ENCODE data around the gene ZNF804B.

ZNF804B gene

GRCh38 chr7:88826222-88826621 lies 66.7 kb downstream of the ZNF804B start:
- H3K4me1 ChIP-seq (ENCODE audit: control insufficient read depth, insufficient read depth, low read length) = no peaks in the 10 kb centered on the region
- 97 to 100% methylated on average over 2 to 3 of the region's 3 CpGs for WGBS, 2 experiments
- H3K27ac ChIP-seq (ENCODE audit: insufficient read depth, low read depth, low read length, poor library complexity, severe bottlenecking) = no peak overlapping the region
- H3K9me3 ChIP-seq (ENCODE audit: control insufficient read depth, low read length) = no peaks in the 10 kb centered on the region
- no peaks in the 10 kb centered on the region for H3K27me3 ChIP-seq (ENCODE audit: control insufficient read depth, insufficient read depth, low read length, poor library complexity, severe bottlenecking)
- H3K36me3 ChIP-seq (ENCODE audit: control insufficient read depth, insufficient read depth, low read length) = no peaks in the 10 kb centered on the region
- no peak overlapping the region for H3K4me3 ChIP-seq (ENCODE audit: insufficient read depth, low read depth, low read length)

DNA sequence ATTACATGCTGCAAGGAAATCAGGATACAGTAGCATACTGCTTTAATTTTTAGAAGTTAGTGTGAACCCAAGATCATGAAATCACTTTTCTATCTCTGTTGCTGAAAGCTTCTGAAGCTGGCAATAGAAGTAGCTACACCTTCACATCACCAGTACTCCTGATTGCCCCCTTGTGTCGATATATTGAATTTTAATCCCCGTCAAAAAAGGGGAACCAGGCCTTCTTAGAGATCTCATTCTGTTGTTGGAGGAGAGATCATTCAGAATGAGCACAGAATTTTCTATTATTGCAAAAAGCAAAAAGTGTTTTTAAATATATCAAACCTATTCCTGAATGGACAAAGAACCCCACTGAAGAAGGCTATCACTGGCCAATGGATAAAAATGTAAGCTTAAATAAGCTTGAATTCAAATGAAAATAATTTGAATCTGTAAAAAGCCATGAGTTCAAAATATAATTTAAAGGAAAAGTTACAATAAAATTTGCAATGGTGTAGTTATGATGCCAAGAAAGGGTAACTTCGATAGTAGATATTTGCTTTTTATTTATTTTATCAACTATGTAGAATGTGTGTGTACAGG lies 75.7 kb downstream of the ZNF804B start:
- no peaks in the 10 kb centered on the region for H3K27me3 ChIP-seq (ENCODE audit: control insufficient read depth, insufficient read depth, low read length, poor library complexity, severe bottlenecking)
- H3K4me1 ChIP-seq (ENCODE audit: control insufficient read depth, insufficient read depth, low read length) = no peaks in the 10 kb centered on the region
- WGBS, 2 experiments = 0 to 20% methylated on average over 1 to 2 of the region's 3 CpGs
- no peaks in the 10 kb centered on the region for H3K36me3 ChIP-seq (ENCODE audit: control insufficient read depth, insufficient read depth, low read length)
- H3K9me3 ChIP-seq (ENCODE audit: control insufficient read depth, low read length) = no peaks in the 10 kb centered on the region
- no peak overlapping the region for H3K4me3 ChIP-seq (ENCODE audit: insufficient read depth, low read depth, low read length)
- no peak overlapping the region for H3K27ac ChIP-seq (ENCODE audit: insufficient read depth, low read depth, low read length, poor library complexity, severe bottlenecking)

- Histone ChIP-seq H3K27ac (ENCODE audit: insufficient read depth, low read depth, low read length, poor library complexity, severe bottlenecking) (no peak overlapping the region), H3K36me3 (ENCODE audit: control insufficient read depth, insufficient read depth, low read length) (no peaks in the 10 kb centered on the region), H3K27me3 (ENCODE audit: control insufficient read depth, insufficient read depth, low read length, poor library complexity, severe bottlenecking) (no peaks in the 10 kb centered on the region), H3K9me3 (ENCODE audit: control insufficient read depth, low read length) (no peaks in the 10 kb centered on the region), H3K4me3 (ENCODE audit: insufficient read depth, low read depth, low read length) (no peak overlapping the region), H3K4me1 (ENCODE audit: control insufficient read depth, insufficient read depth, low read length) (no peaks in the 10 kb centered on the region)
Observed at GRCh38 chr7:88842201-88842600, 82.7 kb downstream of the ZNF804B start.

DNA sequence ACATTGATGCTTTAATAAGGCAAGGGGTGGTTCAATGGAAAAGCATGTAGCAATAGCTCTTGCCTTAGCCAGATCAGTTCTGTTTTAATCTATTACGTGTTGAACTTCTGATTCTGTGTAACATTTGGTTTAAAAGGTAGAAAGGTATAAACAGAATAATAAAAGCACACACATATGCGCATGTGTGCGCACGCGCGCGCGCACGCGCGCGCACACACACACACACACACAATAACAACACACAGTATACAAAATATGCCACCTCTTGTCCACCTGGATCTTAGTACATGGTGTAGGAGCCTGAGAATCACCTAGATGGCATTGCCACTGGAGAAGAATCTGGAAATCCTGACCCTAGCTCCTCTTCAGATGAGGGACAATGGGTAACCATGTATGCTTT lies 85.6 kb downstream of the ZNF804B start:
- Histone ChIP-seq H3K27ac (ENCODE audit: insufficient read depth, low read depth, low read length, poor library complexity, severe bottlenecking) (no peak overlapping the region), H3K27me3 (ENCODE audit: control insufficient read depth, insufficient read depth, low read length, poor library complexity, severe bottlenecking) (no peaks in the 10 kb centered on the region), H3K4me3 (ENCODE audit: insufficient read depth, low read depth, low read length) (no peak overlapping the region), H3K36me3 (ENCODE audit: control insufficient read depth, insufficient read depth, low read length) (no peaks in the 10 kb centered on the region), H3K4me1 (ENCODE audit: control insufficient read depth, insufficient read depth, low read length) (no peaks in the 10 kb centered on the region), H3K9me3 (ENCODE audit: control insufficient read depth, low read length) (no peaks in the 10 kb centered on the region)
- 81 to 83% methylated on average over 1 to 12 of the region's 12 CpGs for WGBS, 2 experiments

DNA sequence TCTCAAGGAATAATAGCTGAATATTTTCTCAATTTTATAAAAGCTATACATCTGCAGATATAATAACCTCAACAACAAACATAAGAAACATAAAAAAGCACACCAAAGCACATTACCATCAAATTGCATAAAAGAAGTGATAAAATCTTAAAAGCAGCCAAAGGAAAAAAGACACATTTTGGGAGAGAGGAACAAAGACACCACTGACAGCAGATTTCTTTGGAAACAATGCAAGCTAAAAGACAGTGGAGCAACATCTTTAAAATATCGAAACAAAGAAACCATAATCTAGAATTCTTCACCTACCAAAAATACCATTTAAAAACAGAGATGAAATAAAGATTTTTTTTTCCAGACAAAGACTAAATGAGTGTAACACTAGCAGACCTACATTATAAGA lies 91.7 kb downstream of the ZNF804B start:
- Histone ChIP-seq H3K27me3 (ENCODE audit: control insufficient read depth, insufficient read depth, low read length, poor library complexity, severe bottlenecking) (no peaks in the 10 kb centered on the region), H3K4me1 (ENCODE audit: control insufficient read depth, insufficient read depth, low read length) (no peaks in the 10 kb centered on the region), H3K27ac (ENCODE audit: insufficient read depth, low read depth, low read length, poor library complexity, severe bottlenecking) (no peak overlapping the region), H3K9me3 (ENCODE audit: control insufficient read depth, low read length) (no peaks in the 10 kb centered on the region), H3K36me3 (ENCODE audit: control insufficient read depth, insufficient read depth, low read length) (no peaks in the 10 kb centered on the region), H3K4me3 (ENCODE audit: insufficient read depth, low read depth, low read length) (no peak overlapping the region)
- 100% methylated on average over 1 of the region's 1 CpG; no CpG with 5 or more reads in 1 of the 2 experiments for WGBS, 2 experiments

DNA sequence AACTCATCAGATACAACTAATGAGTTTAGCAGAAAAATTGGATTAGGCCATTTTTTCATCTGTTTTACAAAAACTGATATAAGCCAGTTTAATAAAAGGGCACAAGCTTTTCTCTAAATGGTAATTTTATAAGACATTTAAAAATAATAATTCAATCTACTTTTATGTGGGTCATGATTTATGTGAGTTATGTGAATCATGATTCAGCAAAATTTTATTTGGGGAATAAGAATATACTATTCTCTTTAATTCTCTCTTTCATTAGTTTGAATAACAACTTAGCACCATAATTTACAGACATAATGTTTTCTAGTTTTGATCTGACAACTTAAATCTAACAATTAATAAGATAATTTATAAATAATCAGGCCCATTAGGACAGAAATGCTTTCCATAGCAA lies 99.8 kb downstream of the ZNF804B start:
- Histone ChIP-seq H3K36me3 (ENCODE audit: control insufficient read depth, insufficient read depth, low read length) (no peaks in the 10 kb centered on the region), H3K27ac (ENCODE audit: insufficient read depth, low read depth, low read length, poor library complexity, severe bottlenecking) (no peak overlapping the region), H3K4me3 (ENCODE audit: insufficient read depth, low read depth, low read length) (no peak overlapping the region), H3K9me3 (ENCODE audit: control insufficient read depth, low read length) (no peaks in the 10 kb centered on the region), H3K27me3 (ENCODE audit: control insufficient read depth, insufficient read depth, low read length, poor library complexity, severe bottlenecking) (no peaks in the 10 kb centered on the region), H3K4me1 (ENCODE audit: control insufficient read depth, insufficient read depth, low read length) (no peaks in the 10 kb centered on the region)

DNA sequence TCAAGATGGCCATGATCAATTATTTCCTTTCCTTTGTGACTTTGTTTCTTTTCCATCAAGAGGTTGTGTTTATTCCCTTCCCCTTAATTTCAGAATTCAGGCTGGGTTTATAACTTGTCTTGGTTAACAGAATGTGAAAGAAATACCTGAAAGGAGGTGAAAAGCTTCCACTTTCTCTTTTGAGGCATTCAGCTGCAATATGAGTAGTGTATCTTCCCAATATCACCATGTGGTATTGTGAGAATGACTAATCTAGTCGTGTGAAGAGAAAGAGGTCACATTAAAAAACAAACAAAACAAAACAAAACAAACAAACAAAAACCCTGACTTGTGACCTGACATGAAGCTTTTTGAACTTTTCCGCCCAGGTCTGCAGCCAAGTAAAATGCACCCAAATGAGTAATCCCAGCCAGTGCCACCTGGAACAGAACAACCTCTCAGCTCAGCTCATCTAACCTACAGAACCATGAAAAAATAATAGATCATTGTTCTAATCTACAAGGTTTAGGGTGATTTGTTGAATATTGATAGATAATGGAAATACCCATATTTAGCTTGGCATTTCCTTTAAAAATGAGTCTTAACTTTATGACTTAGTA lies 106.9 kb downstream of the ZNF804B start:
- Histone ChIP-seq H3K4me1 (ENCODE audit: control insufficient read depth, insufficient read depth, low read length) (no peaks in the 10 kb centered on the region), H3K9me3 (ENCODE audit: control insufficient read depth, low read length) (no peaks in the 10 kb centered on the region), H3K27me3 (ENCODE audit: control insufficient read depth, insufficient read depth, low read length, poor library complexity, severe bottlenecking) (no peaks in the 10 kb centered on the region), H3K4me3 (ENCODE audit: insufficient read depth, low read depth, low read length) (no peak overlapping the region), H3K36me3 (ENCODE audit: control insufficient read depth, insufficient read depth, low read length) (no peaks in the 10 kb centered on the region), H3K27ac (ENCODE audit: insufficient read depth, low read depth, low read length, poor library complexity, severe bottlenecking) (no peak overlapping the region)
- WGBS, 2 experiments = 83 to 92% methylated on average over 2 of the region's 2 CpGs

DNA sequence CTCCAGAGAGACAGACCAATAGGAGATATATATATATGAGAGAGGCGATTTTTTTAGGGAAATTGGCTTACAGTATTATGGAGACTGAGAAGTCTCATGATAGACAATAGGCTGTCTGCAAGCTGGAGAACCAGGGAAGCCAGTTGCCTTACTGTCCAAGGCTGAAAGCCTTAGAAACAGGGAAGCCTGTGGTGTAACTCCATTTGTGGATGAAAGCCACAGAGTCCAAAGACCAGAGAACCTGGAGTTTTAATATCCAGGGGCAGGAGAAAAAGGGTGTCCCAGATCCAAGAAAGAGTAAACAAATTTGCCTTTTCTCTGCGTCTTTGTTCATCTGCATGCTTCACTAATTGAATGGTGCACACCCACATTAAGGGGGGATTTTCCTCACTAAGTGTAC lies 107.7 kb downstream of the ZNF804B start:
- Histone ChIP-seq H3K36me3 (ENCODE audit: control insufficient read depth, insufficient read depth, low read length) (no peaks in the 10 kb centered on the region), H3K4me1 (ENCODE audit: control insufficient read depth, insufficient read depth, low read length) (no peaks in the 10 kb centered on the region), H3K27me3 (ENCODE audit: control insufficient read depth, insufficient read depth, low read length, poor library complexity, severe bottlenecking) (no peaks in the 10 kb centered on the region), H3K9me3 (ENCODE audit: control insufficient read depth, low read length) (no peaks in the 10 kb centered on the region), H3K4me3 (ENCODE audit: insufficient read depth, low read depth, low read length) (no peak overlapping the region), H3K27ac (ENCODE audit: insufficient read depth, low read depth, low read length, poor library complexity, severe bottlenecking) (no peak overlapping the region)
- WGBS, 2 experiments = 92 to 95% methylated on average over 2 of the region's 2 CpGs

DNA sequence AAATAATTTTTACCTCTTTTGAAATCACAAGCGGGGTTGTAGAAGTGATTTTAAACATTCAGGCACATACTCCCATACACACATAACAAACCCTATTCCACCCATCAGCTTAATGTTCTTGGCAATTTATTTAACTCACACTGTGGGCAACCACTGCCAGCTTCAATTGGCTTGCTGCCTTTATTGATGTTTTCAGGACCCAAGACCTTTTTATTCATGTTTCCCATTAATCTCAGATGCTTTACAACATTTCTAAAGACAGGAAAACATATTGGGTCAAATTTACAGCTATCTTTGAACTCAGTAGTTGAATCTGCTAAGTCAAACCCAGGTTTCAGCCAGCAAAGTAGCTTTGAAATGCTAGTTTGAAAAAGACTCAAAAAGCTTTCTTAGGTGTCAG lies 109.0 kb downstream of the ZNF804B start:
- 90 to 100% methylated on average over 1 of the region's 1 CpG for WGBS, 2 experiments

GRCh38 chr7:88881136-88881535 lies 121.6 kb downstream of the ZNF804B start:
- Histone ChIP-seq H3K36me3 (ENCODE audit: control insufficient read depth, insufficient read depth, low read length) (no peaks in the 10 kb centered on the region), H3K4me1 (ENCODE audit: control insufficient read depth, insufficient read depth, low read length) (no peaks in the 10 kb centered on the region), H3K27me3 (ENCODE audit: control insufficient read depth, insufficient read depth, low read length, poor library complexity, severe bottlenecking) (no peaks in the 10 kb centered on the region), H3K9me3 (ENCODE audit: control insufficient read depth, low read length) (no peaks in the 10 kb centered on the region), H3K27ac (ENCODE audit: insufficient read depth, low read depth, low read length, poor library complexity, severe bottlenecking) (no peak overlapping the region), H3K4me3 (ENCODE audit: insufficient read depth, low read depth, low read length) (no peak overlapping the region)

More for the DNA sequence above, 109.0 kb downstream of the ZNF804B start:
- no peaks in the 10 kb centered on the region for H3K4me1 ChIP-seq (ENCODE audit: control insufficient read depth, insufficient read depth, low read length)
- no peaks in the 10 kb centered on the region for H3K9me3 ChIP-seq (ENCODE audit: control insufficient read depth, low read length)
- H3K27ac ChIP-seq (ENCODE audit: insufficient read depth, low read depth, low read length, poor library complexity, severe bottlenecking) = no peak overlapping the region
- H3K36me3 ChIP-seq (ENCODE audit: control insufficient read depth, insufficient read depth, low read length) = no peaks in the 10 kb centered on the region
- H3K27me3 ChIP-seq (ENCODE audit: control insufficient read depth, insufficient read depth, low read length, poor library complexity, severe bottlenecking) = no peaks in the 10 kb centered on the region
- H3K4me3 ChIP-seq (ENCODE audit: insufficient read depth, low read depth, low read length) = no peak overlapping the region

DNA sequence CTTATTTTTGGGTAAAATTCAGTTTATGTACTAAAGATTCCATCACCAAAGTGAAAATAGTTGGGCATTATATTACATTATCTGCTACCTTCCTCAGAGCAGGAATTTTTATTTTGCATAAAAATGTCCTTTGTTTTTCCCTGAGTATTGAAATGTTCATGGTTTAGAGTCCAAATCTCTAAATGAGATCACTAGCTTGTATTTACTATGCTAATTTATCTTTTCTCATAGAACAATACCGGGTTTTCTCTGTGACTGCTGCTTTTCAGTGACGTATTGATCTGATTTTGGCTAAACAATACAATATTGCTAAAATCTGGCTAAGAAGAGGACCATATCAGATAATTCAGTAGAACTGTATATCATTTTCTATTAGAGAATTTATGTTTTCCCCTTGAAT lies 125.6 kb downstream of the ZNF804B start:
- WGBS, 2 experiments = 72% methylated on average over 2 of the region's 2 CpGs; no CpG with 5 or more reads in 1 of the 2 experiments
- H3K9me3 ChIP-seq (ENCODE audit: control insufficient read depth, low read length) = no peaks in the 10 kb centered on the region
- no peaks in the 10 kb centered on the region for H3K27me3 ChIP-seq (ENCODE audit: control insufficient read depth, insufficient read depth, low read length, poor library complexity, severe bottlenecking)
- H3K4me1 ChIP-seq (ENCODE audit: control insufficient read depth, insufficient read depth, low read length) = no peaks in the 10 kb centered on the region
- H3K27ac ChIP-seq (ENCODE audit: insufficient read depth, low read depth, low read length, poor library complexity, severe bottlenecking) = no peak overlapping the region
- H3K36me3 ChIP-seq (ENCODE audit: control insufficient read depth, insufficient read depth, low read length) = no peaks in the 10 kb centered on the region
- no peak overlapping the region for H3K4me3 ChIP-seq (ENCODE audit: insufficient read depth, low read depth, low read length)

All from ectodermal cell (in vitro differentiated cells).